ENCODE measurements around the gene EXOC4. TPM values are rescaled to one million over a fixed set of nuclear protein-coding genes. Genes with fewer than 3 reads are reported as not detected.

Gene EXOC4
- total RNA-seq, 4 donors from 2014 or later: 36.9 to 78.0 (median 52.2) TPM

- TF ChIP-seq CTCF (IDR thresholded peaks at IDR 0.05 in 4 of 5, conservative IDR thresholded peaks at IDR 0.05 in 1 of 5): no peak
- no peak for TF ChIP-seq POLR2A (IDR thresholded peaks at IDR 0.05)
- in situ Hi-C loops (cut with MboI; ENCODE audit: low sequenced_read_pairs in 4 of 4): no loop called here
- Histone ChIP-seq H3K9me3 (no peaks in the 10 kb centered on the region), H3K4me1 (peaks cover 0 to 4% of the 10 kb centered on the region in 2 donors), H3K27ac (no peak overlapping the region), H3K4me3 (no peak overlapping the region), H3K36me3 (no peaks in the 10 kb centered on the region), H3K27me3 (no peaks in the 10 kb centered on the region)
- intact Hi-C loops (cut with DNase I; ENCODE audit: low total_unique reads): no loop called here
- DNase-seq: no peak
- no peak for ATAC-seq
Observed at GRCh38 chr7:133423618-133424017, 170.7 kb downstream of the EXOC4 start.

- no peak for ATAC-seq
- TF ChIP-seq POLR2A (IDR thresholded peaks at IDR 0.05) (no peak), CTCF (IDR thresholded peaks at IDR 0.05 in 4 of 5, conservative IDR thresholded peaks at IDR 0.05 in 1 of 5) (no peak)
- in situ Hi-C loops (cut with MboI; ENCODE audit: low sequenced_read_pairs in 4 of 4) (loop anchor here in 1 of 4 donors (25.0 kb wide), 1 partner anchor 1116 kb away; no protein-coding TSS in a partner anchor), intact Hi-C loops (cut with DNase I; ENCODE audit: low total_unique reads) (no loop called here)
- H3K4me3 ChIP-seq: no peak overlapping the region
- DNase-seq: no peak
- H3K4me1 ChIP-seq: no peaks in the 10 kb centered on the region
- no peaks in the 10 kb centered on the region for H3K9me3 ChIP-seq
- no peaks in the 10 kb centered on the region for H3K36me3 ChIP-seq
- no peaks in the 10 kb centered on the region for H3K27me3 ChIP-seq
- H3K27ac ChIP-seq: no peak overlapping the region
Observed at GRCh38 chr7:133428326-133428725, 175.4 kb downstream of the EXOC4 start.

- in situ Hi-C loops (cut with MboI; ENCODE audit: low sequenced_read_pairs in 4 of 4): loop anchor here in 1 of 4 donors (25.0 kb wide), 1 partner anchor 1117 kb away; no protein-coding TSS in a partner anchor
- H3K4me3 ChIP-seq: no peak overlapping the region
- H3K27me3 ChIP-seq: no peaks in the 10 kb centered on the region
- ATAC-seq: no peak
- H3K4me1 ChIP-seq: no peaks in the 10 kb centered on the region
- intact Hi-C loops (cut with DNase I; ENCODE audit: low total_unique reads): no loop called here
- no peaks in the 10 kb centered on the region for H3K9me3 ChIP-seq
- H3K27ac ChIP-seq: no peak overlapping the region
- TF ChIP-seq CTCF (IDR thresholded peaks at IDR 0.05 in 4 of 5, conservative IDR thresholded peaks at IDR 0.05 in 1 of 5) (no peak), POLR2A (IDR thresholded peaks at IDR 0.05) (no peak)
- no peaks in the 10 kb centered on the region for H3K36me3 ChIP-seq
- DNase-seq: no peak
Observed at GRCh38 chr7:133428876-133429275, 176.0 kb downstream of the EXOC4 start.

GRCh38 chr7:133429371-133429770 is 176.5 kb downstream of the EXOC4 start:
- no peak for TF ChIP-seq POLR2A (IDR thresholded peaks at IDR 0.05)
- no peak for TF ChIP-seq CTCF (IDR thresholded peaks at IDR 0.05 in 4 of 5, conservative IDR thresholded peaks at IDR 0.05 in 1 of 5)
- in situ Hi-C loops (cut with MboI; ENCODE audit: low sequenced_read_pairs in 4 of 4) (loop anchor here in 1 of 4 donors (25.0 kb wide), 1 partner anchor 1117 kb away; no protein-coding TSS in a partner anchor), intact Hi-C loops (cut with DNase I; ENCODE audit: low total_unique reads) (no loop called here)
- Histone ChIP-seq H3K36me3 (no peaks in the 10 kb centered on the region), H3K27me3 (no peaks in the 10 kb centered on the region), H3K4me3 (no peak overlapping the region), H3K27ac (no peak overlapping the region), H3K9me3 (no peaks in the 10 kb centered on the region), H3K4me1 (peaks cover 0 to 4% of the 10 kb centered on the region in 2 donors)
- no peak for DNase-seq
- ATAC-seq: no peak

All from gastrocnemius medialis (tissue), 4 donors.